Pancreas (tissue), 10 donors: ENCODE results near the gene PPP2R2D. TPM values are rescaled to one million over a fixed set of nuclear protein-coding genes. Genes with fewer than 3 reads are reported as not detected.

Experiments
- ATAC-seq, 4 donors: fragments of 200-7000 bp; cut with Tn5 transposase; one replicate each; pipeline versions ENCODE4 v1.8.0 to v1.9.1; 2020; ENCODE audit warnings: mild to moderate bottlenecking in 4 of 4, moderate library complexity in 4 of 4
- DNase-seq, 6 donors: peaks; one replicate each; pipeline ENCODE4 v3.0.0-alpha.2; 2020
- FAIRE-seq: peaks from 2 replicates; lab custom pipeline; 2012; peaks lifted over from hg19 to GRCh38; lab: Jason Lieb, UNC
- H3K27ac ChIP-seq, 4 donors: fragments of 200-600 bp; sonication (generic); 1 replicate in 3 of 4; 2 replicates in 1 of 4; pipeline versions ENCODE4 v1.5.0 to v1.8.0; 2020
- H3K27me3 ChIP-seq, 4 donors: fragments of 200-600 bp; one replicate each; pipeline ENCODE4 v1.8.0; 2021
- H3K36me3 ChIP-seq, 3 donors: fragments of 200-600 bp; sonication (generic) in 1 of 3; one replicate each; pipeline versions ENCODE4 v1.5.0 to v1.8.0; 2020 to 2021
- H3K4me1 ChIP-seq, 3 donors: fragments of 200-600 bp; one replicate each; pipeline ENCODE4 v1.8.0; 2021
- H3K4me3 ChIP-seq, 4 donors: fragments of 200-600 bp; sonication (generic) in 2 of 4; one replicate each; pipeline versions ENCODE4 v1.5.0 to v1.8.0; 2020 to 2021
- H3K9me3 ChIP-seq, 4 donors: fragments of 200-600 bp; one replicate each; pipeline ENCODE4 v1.8.0; 2021
- CTCF ChIP-seq, 4 donors: fragments of 200-600 bp; sonication (generic) in 3 of 4; IDR thresholded peaks; one replicate each; pipeline versions ENCODE4 v1.5.0 to v1.8.0; 2021; ENCODE audit warnings: antibody characterized with exemption in 4 of 4
- WGBS, 2 donors: extraction: QIAGEN DNeasy Blood & Tissue Kit; methylation state at CpG; one replicate each; pipeline ENCODE4 v1.1.7; 2013; 5-methylcytosine and 5-hydroxymethylcytosine counted together
- intact Hi-C, 3 donors: fragments of 100-400 bp; cut with DNase I; formaldehyde crosslinking; loops; one replicate each; pipeline versions ENCODE4 v1.11.1 to v1.14.2; 2022
- polyA plus RNA-seq, 2 donors: library from polyadenylated mRNA; stranded (reverse); fragments of 200-250 nt; gene quantifications; one replicate each; pipeline ENCODE4 v1.2.3, GENCODE V29; 2013
- total RNA-seq, 6 donors: library from RNA; stranded (reverse); fragmentation: NEBNext Ultra II Directional in 4 of 6; extraction: Animal tissue kit (Norgen Biotek cat#: 25700) in 4 of 6; gene quantifications; one replicate each; pipeline versions ENCODE4 v1.2.1 to v1.2.4, GENCODE V29; 2021 to 2023
- donor health status: healthy with polysubstance abuse.
- donor health status: DM: no; HTN: no; CAD: no; lungs with moderate emphysema.
- donor health status: DM: no; HTN: no; CAD: no.
- donor health status: control.
- donor health status: control.
- donor health status: Bipolar disorder and iron deficiency.
- donor health status: DM: yes; HTN: yes; CAD: no.
- donor health status: DM: no; HTN: no; CAD: no.
- donor health status: DM: no; HTN: no; CAD: no.
- donor health status: DM: yes; HTN: yes; CAD: no.

The PPP2R2D gene
- total and polyA plus RNA-seq, 8 donors: 25.5 to 87.7 (median 35.3) TPM

DNA sequence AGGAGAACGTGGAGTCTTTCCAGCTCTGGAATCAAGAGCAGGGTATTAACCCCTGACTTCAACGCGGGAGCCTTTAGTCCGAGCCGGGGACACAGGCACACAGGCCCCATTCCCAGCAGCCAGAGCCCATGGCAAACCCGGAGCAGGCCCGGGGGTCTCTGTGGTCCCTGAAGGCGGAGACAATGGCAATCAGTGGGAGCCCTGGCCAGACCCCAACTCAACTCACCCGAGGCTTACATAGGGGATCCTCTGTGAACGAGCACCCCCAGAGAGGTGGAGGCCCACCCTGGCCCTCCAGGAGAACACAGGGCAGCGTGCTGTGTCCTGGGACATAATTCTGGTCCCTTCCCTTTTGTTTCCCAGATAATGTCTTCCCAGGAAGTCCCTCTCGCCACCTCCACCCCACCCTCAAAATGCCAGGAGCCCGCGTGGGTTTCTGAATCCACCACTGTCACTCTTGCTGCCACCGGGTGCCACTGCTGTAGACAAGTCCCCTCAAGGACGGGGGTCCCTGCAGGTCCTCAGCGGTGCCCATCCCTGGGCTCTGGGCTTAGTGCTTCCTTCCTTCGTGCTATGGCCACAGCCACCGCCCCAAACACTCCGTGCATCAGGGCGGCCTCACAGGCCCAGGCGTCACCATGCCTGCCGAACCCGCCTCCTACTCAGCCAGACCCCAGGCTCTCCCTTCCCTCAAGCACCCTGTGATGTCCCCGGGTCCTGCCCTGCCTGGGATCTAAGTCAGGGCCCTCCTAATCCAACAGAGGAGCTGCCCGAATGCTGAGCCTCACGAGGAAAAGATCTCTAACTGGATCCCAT lies 28.6 kb upstream of the PPP2R2D start:
- TF ChIP-seq CTCF (IDR thresholded peaks at IDR 0.05): no peak
- ATAC-seq (no peak), FAIRE-seq (no peak), DNase-seq (peak in 1 of 6 donors; percentile 55)
- no peaks in the 10 kb centered on the region for H3K9me3 ChIP-seq
- no peak overlapping the region for H3K27ac ChIP-seq
- no peaks in the 10 kb centered on the region for H3K36me3 ChIP-seq
- WGBS, 2 donors: 72 to 83% methylated on average over 26 to 27 of the region's 27 CpGs
- H3K4me1 ChIP-seq: peaks cover 0 to 3% (median 0%) of the 10 kb centered on the region in 3 donors
- H3K27me3 ChIP-seq: no peaks in the 10 kb centered on the region
- no peak overlapping the region for H3K4me3 ChIP-seq
- intact Hi-C loops: loop anchor here in 1 of 3 donors (10.0 kb wide), 1 partner anchor 273 kb away; no protein-coding TSS in a partner anchor

DNA sequence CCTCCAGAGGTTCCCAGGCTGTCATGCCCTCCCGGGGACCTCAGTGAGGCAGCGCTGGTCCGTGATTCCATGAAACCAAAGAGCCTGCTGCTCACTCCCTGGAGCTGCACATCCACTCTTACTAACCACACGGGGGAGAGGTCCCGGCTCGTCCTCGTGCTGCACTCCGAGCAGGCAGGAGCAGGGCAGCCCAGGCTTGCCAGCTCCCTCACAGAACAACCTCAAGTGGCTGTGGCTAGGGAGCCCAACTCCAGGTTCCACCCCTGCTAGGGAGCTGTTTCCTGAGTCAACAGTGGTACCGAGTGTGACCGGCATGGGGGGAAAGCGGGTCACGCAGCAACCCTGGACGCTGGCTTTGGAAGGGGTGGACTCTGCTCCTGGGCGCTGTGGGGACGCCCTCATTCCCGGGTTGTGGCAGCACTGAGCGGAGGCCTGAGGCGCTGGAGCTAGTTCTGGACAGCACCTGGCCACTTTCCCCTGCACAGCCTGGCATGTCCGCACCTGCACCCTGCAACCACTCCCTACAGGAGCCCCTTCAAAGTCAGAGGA lies 27.9 kb upstream of the PPP2R2D start:
- no peak overlapping the region for H3K4me3 ChIP-seq
- no peak for TF ChIP-seq CTCF (IDR thresholded peaks at IDR 0.05)
- ATAC-seq (peak in 1 of 4 donors; percentile 14), FAIRE-seq (no peak), DNase-seq (peak in 1 of 6 donors; percentile 52)
- peaks cover 0 to 3% (median 0%) of the 10 kb centered on the region in 3 donors for H3K4me1 ChIP-seq
- 33 to 39% methylated on average over 19 of the region's 19 CpGs for WGBS, 2 donors
- no peaks in the 10 kb centered on the region for H3K27me3 ChIP-seq
- H3K27ac ChIP-seq: no peak overlapping the region
- intact Hi-C loops: loop anchor here in 1 of 3 donors (10.0 kb wide), 1 partner anchor 272 kb away; no protein-coding TSS in a partner anchor
- H3K36me3 ChIP-seq: no peaks in the 10 kb centered on the region
- no peaks in the 10 kb centered on the region for H3K9me3 ChIP-seq

GRCh38 chr10:131874991-131875451 lies 25.8 kb upstream of the PPP2R2D start:
- H3K4me1 ChIP-seq: peaks cover 0 to 3% (median 0%) of the 10 kb centered on the region in 3 donors
- no peak overlapping the region for H3K27ac ChIP-seq
- WGBS, 2 donors: 3% methylated on average over 17 of the region's 17 CpGs
- FAIRE-seq: no peak
- H3K9me3 ChIP-seq: no peaks in the 10 kb centered on the region
- H3K36me3 ChIP-seq: no peaks in the 10 kb centered on the region
- H3K4me3 ChIP-seq: no peak overlapping the region
- TF ChIP-seq CTCF (IDR thresholded peaks at IDR 0.05): peak; percentile 47 to 63 (median 54)
- no peaks in the 10 kb centered on the region for H3K27me3 ChIP-seq
- intact Hi-C loops: loop anchor here in 1 of 3 donors (10.0 kb wide), 1 partner anchor 270 kb away; no protein-coding TSS in a partner anchor
- DNase-seq: peak; percentile 70 to 91 (median 84)
- peak; percentile 80 to 99 (median 93) for ATAC-seq

DNA sequence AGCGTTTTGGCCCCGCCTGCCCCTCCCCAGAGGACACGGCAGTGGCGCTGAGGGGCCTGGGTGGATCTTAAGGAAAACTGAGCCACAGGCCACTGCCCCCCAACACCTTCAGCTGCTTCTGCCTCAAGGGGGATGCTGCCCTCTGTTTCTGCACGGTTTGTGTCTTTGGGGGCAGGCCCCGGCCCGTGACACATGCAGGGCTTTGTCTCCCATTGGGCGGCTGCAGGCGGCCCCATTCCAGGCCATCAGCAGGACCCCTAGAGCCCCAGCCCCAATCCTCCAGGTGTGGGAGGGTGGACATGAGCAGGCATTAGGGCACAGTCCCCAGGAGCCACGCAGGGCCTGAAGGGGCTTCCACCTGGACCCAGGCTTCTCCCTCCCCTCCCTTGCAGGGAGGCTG lies 25.3 kb upstream of the PPP2R2D start:
- H3K27me3 ChIP-seq: no peaks in the 10 kb centered on the region
- H3K9me3 ChIP-seq: no peaks in the 10 kb centered on the region
- no peak for FAIRE-seq
- peak in 1 of 6 donors; percentile 55 for DNase-seq
- WGBS, 2 donors: 70 to 71% methylated on average over 10 of the region's 10 CpGs
- no peaks in the 10 kb centered on the region for H3K36me3 ChIP-seq
- H3K4me3 ChIP-seq: no peak overlapping the region
- no peak for ATAC-seq
- H3K27ac ChIP-seq: no peak overlapping the region
- H3K4me1 ChIP-seq: peaks cover 0 to 3% (median 0%) of the 10 kb centered on the region in 3 donors
- intact Hi-C loops: loop anchor here in 1 of 3 donors (10.0 kb wide), 1 partner anchor 269 kb away; no protein-coding TSS in a partner anchor
- TF ChIP-seq CTCF (IDR thresholded peaks at IDR 0.05): no peak
